NCI-H1930 (cell line): ENCODE results near the gene PLSCR3.
A peak's percentile ranks its signal among the peaks of the same experiment; 100 is the strongest.

ENCODE experiments used
- DNase-seq, 2 experiments: peaks; one replicate each; lab custom pipeline; 2025; lab: John Stamatoyannopoulos, UW

Gene PLSCR3

DNA sequence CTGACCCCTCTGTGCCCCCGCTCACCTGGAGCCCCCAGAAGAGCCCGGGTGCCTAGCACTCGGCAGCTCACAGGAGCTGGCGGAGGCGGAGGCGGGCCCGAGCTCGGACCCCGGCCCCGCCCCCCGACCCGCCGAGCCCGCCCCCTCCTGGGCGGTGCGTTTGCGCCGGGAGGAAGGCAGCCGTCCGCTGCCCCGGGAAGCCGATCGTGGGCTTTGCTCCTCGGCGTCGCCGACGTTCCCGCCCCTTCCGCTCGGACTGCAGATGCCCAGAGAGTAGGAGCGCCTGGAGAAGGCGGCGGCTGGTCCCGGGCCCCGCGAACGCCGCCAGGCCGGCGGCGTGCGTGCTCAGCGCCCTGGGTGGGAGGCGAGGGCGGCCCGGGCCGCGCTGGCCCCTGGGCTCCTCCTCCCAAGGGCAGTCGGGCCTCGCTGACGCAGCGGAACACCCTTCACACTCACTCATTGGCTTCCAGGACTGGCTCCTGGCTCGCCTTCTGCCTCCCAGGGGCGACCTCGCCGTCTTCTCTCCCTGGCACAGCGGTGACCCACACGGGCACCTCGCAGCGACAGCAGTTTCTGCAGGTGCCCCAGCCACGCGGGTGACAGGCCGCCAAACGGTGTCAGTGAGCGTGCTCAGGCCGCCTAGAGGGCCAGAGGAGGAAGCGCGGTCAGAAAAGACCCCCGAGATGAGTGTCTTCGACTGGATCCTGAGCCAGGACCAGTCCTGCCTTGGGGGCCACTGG lies at the start of gene PLSCR3:
Gene PLSCR3 (minus strand): TSS at position 74 of the 740 bp plus-strand sequence. CDS start 415 bp downstream, outside the sequence.
- DNase-seq = peak; percentile 58 to 69

DNA sequence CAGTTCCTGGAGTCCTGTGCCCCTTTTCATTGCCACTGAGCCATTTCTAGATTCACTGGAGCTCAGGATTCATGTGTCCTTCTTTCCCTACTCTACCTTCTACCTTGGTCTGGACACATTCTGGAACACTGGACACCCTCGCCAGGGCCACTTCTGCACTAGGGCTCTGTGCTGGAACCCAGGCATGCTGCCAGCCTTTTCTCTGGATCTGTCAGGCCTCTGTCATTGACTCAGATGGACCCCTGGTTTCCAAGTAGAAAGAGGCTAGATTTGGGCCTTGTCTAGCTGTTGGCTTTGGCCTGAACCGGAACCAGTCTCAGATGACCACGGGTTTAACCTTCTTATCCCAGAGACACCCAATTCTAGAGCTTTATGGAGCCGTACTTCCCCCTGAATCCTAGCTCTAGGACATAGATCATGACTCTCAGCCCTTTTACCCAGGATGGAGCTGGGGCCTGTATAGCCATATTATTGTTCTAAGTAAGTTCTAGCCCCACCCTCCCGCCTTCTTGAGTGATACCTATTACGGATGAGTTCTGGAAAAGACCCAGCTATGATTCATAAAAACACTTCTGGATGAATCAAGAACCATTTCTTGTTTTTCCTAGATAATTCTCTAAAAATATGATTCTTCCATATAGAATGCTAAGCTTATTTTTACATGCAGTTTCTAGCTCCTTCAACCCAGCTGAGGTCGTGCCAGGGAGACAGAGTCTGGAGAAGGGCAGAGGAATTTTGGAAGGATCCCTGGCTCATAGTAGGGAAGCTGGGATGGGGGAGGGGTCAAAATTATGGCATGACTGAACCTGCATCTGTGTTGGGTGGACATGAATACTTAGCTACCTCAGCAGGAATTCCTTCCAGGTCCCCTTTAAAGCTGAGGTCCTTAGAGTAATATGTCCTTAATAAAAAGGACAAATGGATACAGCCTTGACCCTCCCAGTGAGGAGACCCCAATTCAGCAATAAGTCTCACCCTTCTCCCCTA lies 49.5 kb upstream of the PLSCR3 start:
- DNase-seq = no peak

DNA sequence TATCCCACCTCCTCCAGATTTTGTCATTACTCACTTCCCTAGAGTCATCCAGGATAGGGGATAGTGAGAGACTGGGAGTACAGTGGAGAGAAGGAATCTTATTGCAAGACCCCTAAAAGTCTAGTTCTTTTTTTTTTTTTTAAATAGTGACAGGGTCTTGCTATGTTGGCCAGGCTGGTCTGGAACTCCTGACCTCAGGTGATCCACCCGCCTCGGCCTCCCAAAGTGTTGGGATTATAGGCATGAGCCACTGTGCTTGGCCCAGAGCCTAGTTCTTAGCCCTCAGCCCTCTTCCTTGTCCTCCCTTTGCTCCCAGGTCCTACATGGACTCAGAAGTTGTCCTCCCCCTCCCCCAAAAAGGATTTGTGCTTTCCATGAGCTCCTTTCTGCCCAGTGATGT lies 47.8 kb upstream of the PLSCR3 start:
- no peak for DNase-seq

DNA sequence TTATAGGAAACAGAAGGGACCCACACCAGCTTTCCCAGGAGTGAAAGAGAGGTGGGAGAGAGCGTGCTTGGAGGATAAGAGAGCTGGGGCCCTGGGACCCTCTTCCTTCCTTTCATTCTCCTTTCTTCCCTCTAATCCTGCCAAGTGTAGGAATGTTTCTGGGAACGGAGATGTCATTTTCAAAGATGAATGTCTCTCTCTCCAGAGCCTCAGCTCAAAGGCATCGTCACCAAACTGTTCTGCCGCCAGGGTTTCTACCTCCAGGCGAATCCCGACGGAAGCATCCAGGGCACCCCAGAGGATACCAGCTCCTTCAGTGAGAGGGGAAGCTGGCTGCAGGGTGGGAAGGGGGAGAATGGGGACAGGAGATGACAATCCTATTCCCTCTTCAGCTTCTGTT lies 46.9 kb upstream of the PLSCR3 start:
- no peak for DNase-seq

DNA sequence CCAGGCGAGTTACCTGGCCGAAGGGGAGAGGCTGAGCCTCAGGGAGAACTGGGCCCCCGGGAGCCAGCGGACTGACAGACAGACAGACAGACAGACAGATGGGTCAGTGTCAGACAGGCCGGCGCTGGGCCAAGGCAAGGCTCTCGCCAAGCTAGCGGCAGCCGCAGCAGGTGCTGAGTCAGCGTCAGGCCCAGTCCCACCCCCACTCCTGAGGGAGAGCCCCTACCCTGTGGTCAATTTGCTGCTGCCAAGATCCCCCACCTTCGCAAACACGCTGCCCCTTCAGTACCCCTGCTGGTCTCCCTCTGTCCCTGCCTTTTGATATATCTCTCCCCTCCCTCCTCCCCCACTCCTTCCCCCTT lies 46.5 kb upstream of the PLSCR3 start:
- DNase-seq = no peak

DNA sequence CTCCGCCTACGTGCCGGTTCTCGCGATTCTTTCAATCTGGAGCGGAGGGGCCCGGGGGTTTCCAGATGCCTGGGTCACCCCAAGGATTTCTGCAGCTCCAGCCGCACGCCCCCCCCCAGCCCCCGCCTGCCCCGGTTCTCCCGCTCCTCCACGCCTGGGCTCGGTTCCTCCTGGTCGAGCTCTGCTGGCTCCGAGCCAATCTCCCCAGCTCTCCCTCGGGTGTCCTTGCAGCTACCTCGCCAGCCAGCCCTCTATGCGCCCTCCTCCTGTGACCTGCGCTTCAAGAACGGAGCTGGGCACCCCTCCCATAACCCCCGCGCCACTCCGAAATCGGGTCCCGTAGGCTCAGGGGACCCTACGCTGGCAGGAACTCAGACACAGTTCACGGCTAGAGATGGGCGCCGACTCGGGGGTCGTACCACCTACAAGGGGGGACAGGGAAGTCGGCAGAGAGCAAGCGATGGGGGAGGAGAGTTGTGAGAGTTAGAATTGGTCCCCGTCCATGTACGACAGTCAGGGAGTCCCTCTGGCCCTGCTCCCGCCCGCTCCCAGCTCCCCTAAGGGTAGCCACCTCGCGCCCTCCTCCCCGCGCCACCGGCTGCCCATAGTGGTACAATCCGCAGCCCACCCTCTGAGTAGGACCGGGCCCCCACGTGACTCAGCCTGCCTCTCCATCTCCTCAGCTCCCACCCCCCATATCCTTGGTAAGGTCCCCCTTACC lies 45.9 kb upstream of the PLSCR3 start:
- peak; percentile 14 to 57 for DNase-seq

DNA sequence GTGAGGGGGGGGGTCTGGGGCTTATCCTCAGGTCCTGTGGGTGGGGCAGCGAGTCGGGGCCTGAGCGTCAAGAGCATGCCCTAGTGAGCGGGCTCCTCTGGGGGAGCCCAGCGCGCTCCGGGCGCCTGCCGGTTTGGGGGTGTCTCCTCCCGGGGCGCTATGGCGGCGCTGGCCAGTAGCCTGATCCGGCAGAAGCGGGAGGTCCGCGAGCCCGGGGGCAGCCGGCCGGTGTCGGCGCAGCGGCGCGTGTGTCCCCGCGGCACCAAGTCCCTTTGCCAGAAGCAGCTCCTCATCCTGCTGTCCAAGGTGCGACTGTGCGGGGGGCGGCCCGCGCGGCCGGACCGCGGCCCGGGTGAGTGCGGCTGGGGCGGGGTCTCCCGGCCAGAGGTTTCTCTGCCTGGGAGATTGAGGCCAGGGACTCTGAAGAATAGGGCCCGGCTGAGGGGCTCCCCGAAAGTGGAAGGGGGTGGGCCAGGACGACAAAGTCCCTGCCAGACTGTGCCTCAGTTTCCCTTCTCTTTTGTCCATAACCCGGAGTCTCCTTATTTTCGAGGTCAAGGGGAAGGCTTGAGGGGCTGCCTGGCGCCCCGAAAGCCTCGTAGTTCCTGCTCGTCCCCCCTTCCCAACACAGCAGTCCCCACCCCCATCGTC lies 45.3 kb upstream of the PLSCR3 start, which contains the start of gene FGF11:
Gene FGF11 (plus strand): TSS at position 51 of the 651 bp plus-strand sequence. CDS start 109 bp downstream, at position 160.
- DNase-seq = no peak

DNA sequence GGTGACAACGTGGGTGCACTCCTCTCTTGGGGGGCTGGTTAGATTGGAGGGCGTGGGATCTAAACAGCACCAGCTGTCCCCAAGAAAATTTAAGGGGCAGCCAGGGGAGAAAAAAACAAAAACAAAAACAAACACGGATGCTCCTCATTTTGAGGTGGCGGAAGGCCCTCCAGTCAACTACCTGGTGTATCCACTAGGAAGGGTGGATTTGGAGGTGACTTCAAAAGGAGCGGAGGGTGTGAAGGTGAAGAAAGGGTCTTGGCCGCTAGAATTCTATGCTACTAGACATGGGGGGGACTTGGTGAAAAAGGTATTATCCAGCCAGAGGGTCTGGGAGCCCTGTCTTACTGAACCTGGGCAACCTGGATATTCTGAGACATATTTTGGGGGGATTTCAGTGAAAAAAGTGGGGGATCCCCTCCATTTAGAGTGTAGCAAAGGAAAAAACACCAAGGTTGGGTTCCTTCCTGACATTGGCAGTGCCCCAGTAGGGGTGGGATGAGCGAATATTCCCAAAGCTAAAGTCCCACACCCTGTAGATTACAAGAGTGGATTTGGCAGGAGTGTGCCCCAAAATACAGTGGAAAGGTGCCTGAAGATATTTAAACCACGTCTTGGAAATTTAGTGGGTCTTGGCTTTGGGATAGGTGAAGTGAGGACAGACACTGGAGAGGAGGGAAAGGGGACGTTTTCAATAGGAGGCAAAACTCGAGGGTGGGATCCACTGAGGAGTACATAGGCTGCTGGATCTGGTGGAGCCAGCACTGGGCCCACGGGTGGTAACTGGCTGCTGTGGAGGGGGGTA lies 44.5 kb upstream of the PLSCR3 start:
- DNase-seq = no peak

DNA sequence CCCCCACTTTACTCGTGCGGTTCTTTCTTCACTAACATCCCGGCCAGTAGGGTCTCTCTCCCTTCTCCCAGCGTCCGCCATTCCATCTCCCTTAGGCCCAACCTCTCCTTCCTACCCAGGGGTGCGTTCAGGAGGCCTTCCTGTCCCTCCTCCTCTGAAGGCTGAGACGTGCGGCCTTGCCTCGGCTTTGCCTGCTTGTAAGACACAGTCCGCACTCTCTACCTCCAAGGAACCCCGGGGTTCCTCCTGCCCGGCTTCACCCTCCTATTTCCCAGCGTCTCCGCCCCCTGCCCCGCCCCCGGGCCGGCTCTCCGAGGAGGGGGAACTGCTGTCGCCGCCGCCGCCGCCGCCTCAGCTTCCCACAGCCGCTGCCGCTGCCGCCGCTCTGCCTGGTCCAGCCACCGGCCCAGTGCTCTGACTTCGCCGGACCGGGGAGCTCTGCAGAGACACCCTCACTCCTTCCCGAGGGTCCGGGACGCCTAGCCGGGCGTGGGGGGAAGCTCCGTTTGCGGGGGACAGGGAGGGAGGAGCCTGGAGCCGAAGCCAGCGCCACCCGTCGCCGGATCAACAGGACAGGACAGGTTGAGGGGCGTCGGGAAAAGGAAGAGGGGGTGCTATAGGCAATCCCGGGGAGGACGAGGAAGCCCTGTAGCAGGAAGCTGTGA lies 43.8 kb upstream of the PLSCR3 start:
- no peak for DNase-seq

DNA sequence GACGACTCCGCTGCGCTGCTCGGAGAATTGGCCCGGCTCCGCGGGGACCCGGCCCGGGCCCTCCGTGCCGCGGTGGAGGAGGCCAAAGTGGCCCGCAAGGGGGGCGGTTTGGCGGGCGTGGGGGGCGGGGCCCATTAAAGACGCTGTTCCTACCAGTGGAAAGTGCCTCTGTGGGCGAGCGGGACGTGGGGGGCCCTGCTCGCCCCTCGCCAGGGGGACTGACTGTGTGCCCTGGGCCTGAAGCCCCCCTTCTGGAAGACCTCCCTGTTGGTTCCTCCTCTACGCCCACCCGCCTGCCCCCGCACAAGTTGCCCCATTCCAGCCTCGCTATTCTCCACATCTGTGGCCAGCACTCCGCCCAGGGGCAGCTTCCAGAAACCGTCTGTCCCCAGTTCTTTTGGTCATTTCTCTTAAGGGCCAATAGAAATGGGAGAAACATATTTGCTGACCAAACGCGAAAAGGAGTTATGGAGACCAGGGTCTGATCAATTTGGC lies 43.1 kb upstream of the PLSCR3 start:
- DNase-seq = no peak

DNA sequence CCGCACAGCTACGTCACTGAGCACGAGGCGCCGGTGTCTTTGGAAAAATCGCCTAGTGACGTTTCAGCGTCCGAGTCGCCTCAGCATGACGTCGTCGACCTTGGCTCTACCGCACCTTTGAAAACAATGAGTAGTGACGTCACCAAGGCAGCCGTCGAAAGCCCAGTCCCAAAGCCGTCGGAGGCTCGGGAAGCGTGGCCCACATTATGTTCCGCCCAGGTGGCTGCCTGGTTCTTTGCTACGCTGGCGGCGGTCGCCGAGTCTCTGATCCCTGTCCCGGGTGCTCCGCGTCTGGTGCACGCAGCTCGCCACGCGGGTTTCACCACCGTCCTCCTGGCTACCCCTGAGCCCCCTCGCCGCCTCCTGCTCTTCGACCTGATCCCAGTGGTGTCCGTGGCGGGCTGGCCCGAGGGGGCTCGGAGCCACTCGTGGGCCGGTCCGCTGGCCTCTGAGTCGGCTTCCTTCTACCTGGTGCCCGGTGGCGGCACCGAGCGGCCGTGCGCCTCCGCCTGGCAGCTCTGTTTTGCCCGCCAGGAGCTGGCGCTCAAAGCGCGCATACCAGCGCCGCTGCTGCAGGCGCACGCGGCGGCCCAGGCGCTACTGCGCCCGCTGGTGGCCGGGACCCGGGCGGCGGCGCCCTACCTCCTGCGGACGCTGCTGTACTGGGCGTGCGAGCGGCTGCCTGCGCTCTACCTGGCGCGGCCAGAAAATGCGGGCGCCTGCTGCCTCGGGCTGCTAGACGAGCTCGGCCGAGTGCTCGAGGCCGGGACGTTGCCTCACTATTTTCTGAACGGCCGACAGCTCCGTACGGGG lies 42.4 kb upstream of the PLSCR3 start:
- peak; percentile 83 to 92 for DNase-seq

DNA sequence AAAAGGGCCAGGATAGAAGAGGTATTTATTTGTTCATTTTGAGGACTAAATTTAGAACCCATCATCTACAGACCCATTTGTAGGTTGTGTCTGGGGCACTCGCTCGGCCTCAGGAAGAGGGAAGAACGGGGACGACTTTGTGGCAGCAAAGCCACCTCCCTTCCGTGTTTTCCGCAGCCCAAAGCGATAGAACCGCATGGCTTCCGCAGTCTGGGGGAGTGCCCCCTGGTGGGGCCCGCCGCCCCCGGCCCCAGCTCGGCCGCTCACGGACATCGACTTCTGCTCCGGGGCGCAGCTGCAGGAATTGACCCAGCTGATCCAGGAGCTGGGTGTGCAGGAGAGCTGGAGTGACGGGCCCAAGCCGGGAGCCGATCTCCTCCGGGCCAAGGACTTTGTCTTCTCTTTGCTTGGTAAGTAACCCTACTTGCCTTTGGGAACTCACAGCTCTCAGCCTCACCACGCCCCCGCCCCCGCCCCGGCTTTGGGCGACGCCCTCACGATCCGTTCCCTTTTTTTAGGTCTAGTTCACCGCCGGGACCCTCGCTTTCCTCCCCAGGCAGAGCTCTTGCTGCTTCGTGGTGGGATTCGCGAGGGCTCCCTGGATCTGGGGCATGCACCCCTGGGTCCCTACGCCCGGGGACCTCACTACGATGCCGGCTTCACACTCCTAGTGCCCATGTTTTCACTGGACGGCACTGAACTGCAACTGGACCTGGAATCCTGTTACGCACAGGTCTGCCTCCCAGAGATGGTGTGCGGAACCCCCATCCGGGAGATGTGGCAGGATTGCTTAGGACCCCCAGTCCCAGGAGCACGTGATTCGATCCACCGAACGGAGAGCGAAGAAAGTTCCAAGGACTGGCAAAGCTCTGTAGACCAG lies 41.6 kb upstream of the PLSCR3 start:
- peak; percentile 34 to 43 for DNase-seq

DNA sequence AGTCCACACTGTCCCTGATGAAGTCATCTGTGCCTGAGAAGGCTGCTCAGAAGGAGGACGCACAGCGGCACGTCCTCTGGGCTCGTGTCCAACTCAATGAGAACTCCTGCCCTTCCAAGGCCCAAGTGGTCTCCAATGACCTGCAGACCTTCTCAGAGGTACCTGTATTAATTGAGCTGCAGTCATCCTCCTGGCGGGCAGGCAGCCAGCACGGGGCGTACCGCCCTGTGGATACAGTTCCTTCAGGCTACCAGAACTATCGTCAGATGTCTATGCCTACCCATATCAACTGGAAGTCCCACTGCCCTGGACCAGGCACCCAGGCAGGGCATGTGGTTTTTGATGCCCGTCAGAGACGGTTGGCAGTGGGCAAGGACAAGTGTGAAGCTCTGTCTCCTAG lies 38.0 kb upstream of the PLSCR3 start:
- DNase-seq = no peak

DNA sequence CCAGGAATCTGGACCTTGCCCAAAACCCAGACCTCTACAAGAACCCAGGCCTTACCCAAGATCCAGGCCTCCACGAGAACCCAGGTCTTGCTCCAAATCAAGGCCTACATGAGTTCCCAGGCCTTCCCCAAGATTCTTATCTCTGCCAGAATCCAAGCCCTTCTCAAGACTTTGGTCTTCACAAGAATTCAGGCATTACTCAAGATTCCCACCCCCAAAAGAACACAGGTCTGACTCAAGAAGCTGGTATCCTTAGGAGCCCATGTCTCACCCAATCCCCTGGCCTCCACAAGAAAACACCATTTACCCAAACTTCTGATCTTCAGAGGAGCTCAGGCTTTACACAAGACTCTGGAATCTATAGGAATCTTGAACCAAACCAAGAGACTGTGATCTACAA lies 36.9 kb upstream of the PLSCR3 start:
- DNase-seq = no peak

DNA sequence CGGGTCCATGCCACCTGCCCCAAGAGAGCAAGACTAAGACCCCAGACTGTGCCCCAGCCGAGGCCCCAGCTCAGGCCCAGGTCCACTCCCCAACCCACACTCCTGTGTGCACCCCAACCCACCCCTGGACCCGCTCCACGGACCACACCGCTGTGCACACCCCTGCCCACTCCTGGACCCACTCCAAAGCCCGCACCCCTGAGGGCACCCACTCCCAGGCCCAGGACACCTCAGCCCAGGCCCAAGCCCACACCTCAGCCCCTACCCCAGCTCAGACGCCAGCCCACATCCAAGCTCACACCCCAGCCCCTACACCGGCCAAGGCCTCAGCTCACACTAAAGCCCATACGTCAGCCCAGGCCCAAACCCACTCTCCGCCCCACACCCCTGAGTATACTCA lies 35.4 kb upstream of the PLSCR3 start:
- DNase-seq = no peak

DNA sequence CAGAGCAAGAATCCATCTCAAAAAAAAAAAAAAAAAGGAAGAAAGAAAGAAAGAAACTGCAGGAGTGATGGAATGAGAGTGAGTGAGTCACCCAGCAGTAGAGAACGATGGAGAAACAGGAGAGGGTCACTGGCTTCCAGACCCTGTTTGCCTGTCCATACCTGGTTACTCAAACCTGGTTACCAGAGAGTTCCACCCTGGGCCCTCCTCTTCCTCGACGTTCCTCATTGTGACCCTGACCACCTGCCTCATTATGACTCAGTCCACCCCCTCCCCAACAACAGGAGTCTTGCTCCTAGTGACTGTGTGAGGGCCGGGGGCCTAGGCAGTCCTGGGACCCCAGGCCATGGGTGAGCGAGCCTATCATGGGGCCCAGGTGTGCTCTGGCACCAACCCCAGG lies 34.2 kb upstream of the PLSCR3 start, which contains the start of gene SPEM3:
Gene SPEM3 (plus strand): TSS at position 301 of the 400 bp plus-strand sequence. CDS start 46 bp downstream, at position 347.
- no peak for DNase-seq

DNA sequence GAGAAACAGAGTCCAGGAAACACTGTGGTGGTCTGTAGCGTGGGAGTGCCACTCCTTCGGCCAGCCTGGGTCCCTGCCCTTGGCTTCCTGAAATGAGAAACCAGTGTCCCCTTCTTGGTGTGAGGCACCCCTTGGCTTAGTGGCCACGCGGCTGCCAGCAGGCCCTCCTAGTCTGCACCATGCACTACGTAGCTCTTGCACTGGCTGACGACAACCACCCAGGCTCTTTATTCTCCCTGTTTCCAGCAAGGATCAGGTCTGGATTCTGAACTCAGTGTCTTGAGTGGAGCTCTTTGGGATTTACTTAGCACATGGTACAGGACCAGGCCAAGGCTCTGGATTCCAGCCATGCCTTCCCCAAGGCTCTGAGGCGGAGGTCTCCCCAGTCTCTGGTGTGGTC lies 33.2 kb upstream of the PLSCR3 start:
- no peak for DNase-seq

DNA sequence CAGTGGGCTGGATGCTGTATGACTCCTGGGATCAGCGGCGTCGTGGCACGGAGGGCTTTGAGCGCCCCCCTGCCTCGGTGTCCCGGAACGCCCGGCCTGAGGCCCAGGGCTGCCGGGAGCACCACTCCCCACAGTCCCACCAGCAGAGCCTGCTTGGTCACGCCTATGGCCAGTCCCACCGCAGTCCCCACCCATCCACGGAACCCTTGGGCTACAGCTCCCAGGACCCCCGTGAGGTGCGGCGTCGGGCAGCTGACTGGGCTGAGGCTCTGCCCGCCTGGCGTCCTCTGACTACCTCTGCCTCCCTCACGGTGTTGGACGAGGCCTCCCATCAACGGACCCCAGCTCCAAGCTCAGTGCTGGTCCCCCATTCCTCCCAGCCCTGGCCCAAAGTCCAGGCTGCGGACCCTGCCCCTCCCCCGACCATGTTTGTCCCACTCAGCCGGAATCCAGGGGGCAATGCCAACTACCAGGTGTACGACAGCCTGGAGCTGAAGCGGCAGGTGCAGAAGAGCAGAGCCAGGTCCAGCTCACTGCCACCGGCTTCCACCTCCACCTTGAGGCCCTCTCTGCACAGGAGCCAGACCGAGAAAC lies 32.7 kb upstream of the PLSCR3 start:
- no peak for DNase-seq
